ENCODE data around the gene GLTP. TPM values are rescaled to one million over a fixed set of nuclear protein-coding genes. Genes with fewer than 3 reads are reported as not detected.
"Not testable (repeated sequence)": the region's sequence is repeated elsewhere in the genome, so short reads cannot be mapped to it uniquely, and the experiment has no call there.

GLTP gene
- polyA plus RNA-seq, 3 donors from 2014 or later = 64.8 to 95.1 (median 71.9) TPM

- H3K27ac Mint-ChIP-seq = no peak overlapping the region
- no peak for DNase-seq
- H3K27me3 Mint-ChIP-seq (ENCODE audit: low read depth in 3 of 3) = peaks cover 2 to 14% (median 9%) of the 10 kb centered on the region in 3 donors
- H3K4me1 Mint-ChIP-seq = peaks cover 42 to 52% of the 10 kb centered on the region in 2 donors
- H3K4me3 Mint-ChIP-seq = no peak overlapping the region
- no peaks in the 10 kb centered on the region for H3K9me3 Mint-ChIP-seq
- no peaks in the 10 kb centered on the region for H3K36me3 Mint-ChIP-seq
Measured at GRCh38 chr12:109897029-109897428, 16.7 kb upstream of the GLTP start.

- Mint-ChIP-seq H3K36me3 (no peaks in the 10 kb centered on the region), H3K9me3 (no peaks in the 10 kb centered on the region), H3K4me1 (peaks cover 40 to 48% of the 10 kb centered on the region in 2 donors), H3K27ac (no peak overlapping the region), H3K27me3 (ENCODE audit: low read depth in 3 of 3) (peaks cover 2 to 13% (median 9%) of the 10 kb centered on the region in 3 donors), H3K4me3 (no peak overlapping the region)
- no peak for DNase-seq
Measured at GRCh38 chr12:109896188-109896587, 15.8 kb upstream of the GLTP start.

GRCh38 chr12:109894939-109895338 lies 14.6 kb upstream of the GLTP start:
- no peaks in the 10 kb centered on the region for H3K9me3 Mint-ChIP-seq
- DNase-seq = no peak
- H3K4me1 Mint-ChIP-seq = peaks cover 36 to 43% of the 10 kb centered on the region in 2 donors
- H3K27me3 Mint-ChIP-seq (ENCODE audit: low read depth in 3 of 3) = peaks cover 2 to 9% (median 5%) of the 10 kb centered on the region in 3 donors
- no peak overlapping the region for H3K4me3 Mint-ChIP-seq
- no peaks in the 10 kb centered on the region for H3K36me3 Mint-ChIP-seq
- H3K27ac Mint-ChIP-seq = peak overlapping the region in 2 of 6 donors; percentile 20 to 35

- peak overlapping the region; percentile 49 to 90 (median 86) for H3K27ac Mint-ChIP-seq
- DNase-seq = no peak
- peaks cover 48 to 49% of the 10 kb centered on the region in 2 donors for H3K4me1 Mint-ChIP-seq
- no peaks in the 10 kb centered on the region for H3K36me3 Mint-ChIP-seq
- peaks cover 2 to 9% (median 5%) of the 10 kb centered on the region in 3 donors for H3K27me3 Mint-ChIP-seq (ENCODE audit: low read depth in 3 of 3)
- peak overlapping the region; percentile 38 to 70 (median 53) for H3K4me3 Mint-ChIP-seq
- H3K9me3 Mint-ChIP-seq = no peaks in the 10 kb centered on the region
Measured at GRCh38 chr12:109893261-109893995, 13.1 kb upstream of the GLTP start.

GRCh38 chr12:109892748-109893147 lies 12.4 kb upstream of the GLTP start:
- Mint-ChIP-seq H3K27ac (peak overlapping the region; percentile 49 to 90 (median 86)), H3K27me3 (ENCODE audit: low read depth in 3 of 3) (peaks cover 4 to 11% (median 6%) of the 10 kb centered on the region in 3 donors), H3K36me3 (no peaks in the 10 kb centered on the region), H3K4me1 (peaks cover 54% of the 10 kb centered on the region in 2 donors), H3K9me3 (no peaks in the 10 kb centered on the region), H3K4me3 (peak overlapping the region; percentile 38 to 70 (median 53))
- DNase-seq = peak; percentile 53 to 70 (median 63)

GRCh38 chr12:109892165-109892715 lies 11.9 kb upstream of the GLTP start:
- H3K4me1 Mint-ChIP-seq = peaks cover 59% of the 10 kb centered on the region in 2 donors
- H3K36me3 Mint-ChIP-seq = no peaks in the 10 kb centered on the region
- no peak for DNase-seq
- H3K4me3 Mint-ChIP-seq = peak overlapping the region; percentile 6 to 70 (median 50)
- peak overlapping the region; percentile 49 to 90 (median 86) for H3K27ac Mint-ChIP-seq
- no peaks in the 10 kb centered on the region for H3K9me3 Mint-ChIP-seq
- H3K27me3 Mint-ChIP-seq (ENCODE audit: low read depth in 3 of 3) = peaks cover 4 to 14% (median 9%) of the 10 kb centered on the region in 3 donors

- Mint-ChIP-seq H3K4me3 (peak overlapping the region in 1 of 5 donors; percentile 70), H3K27me3 (ENCODE audit: low read depth in 3 of 3) (peaks cover 4 to 14% (median 9%) of the 10 kb centered on the region in 3 donors), H3K4me1 (peaks cover 62% of the 10 kb centered on the region in 2 donors), H3K27ac (peak overlapping the region in 5 of 6 donors; percentile 83 to 90 (median 89))
- not testable (repeated sequence) for H3K9me3 Mint-ChIP-seq, DNase-seq, H3K36me3 Mint-ChIP-seq
Measured at GRCh38 chr12:109891731-109892130, 11.4 kb upstream of the GLTP start.

- no peak for DNase-seq
- H3K27ac Mint-ChIP-seq = peak overlapping the region; percentile 45 to 89 (median 74)
- H3K27me3 Mint-ChIP-seq (ENCODE audit: low read depth in 3 of 3) = peaks cover 4 to 14% (median 9%) of the 10 kb centered on the region in 3 donors
- H3K9me3 Mint-ChIP-seq = no peaks in the 10 kb centered on the region
- H3K4me3 Mint-ChIP-seq = peak overlapping the region in 2 of 5 donors; percentile 23 to 45
- no peaks in the 10 kb centered on the region for H3K36me3 Mint-ChIP-seq
- peaks cover 62% of the 10 kb centered on the region in 2 donors for H3K4me1 Mint-ChIP-seq
Measured at GRCh38 chr12:109890620-109891170, 10.4 kb upstream of the GLTP start.

- no peaks in the 10 kb centered on the region for H3K9me3 Mint-ChIP-seq
- peak; percentile 71 to 76 (median 75) for DNase-seq
- H3K4me3 Mint-ChIP-seq = peak overlapping the region; percentile 82 to 95 (median 86)
- peaks cover 2 to 13% (median 8%) of the 10 kb centered on the region in 3 donors for H3K27me3 Mint-ChIP-seq (ENCODE audit: low read depth in 3 of 3)
- peaks cover 54 to 57% of the 10 kb centered on the region in 2 donors for H3K4me1 Mint-ChIP-seq
- H3K36me3 Mint-ChIP-seq = no peaks in the 10 kb centered on the region
- peak overlapping the region; percentile 96 to 99 (median 98) for H3K27ac Mint-ChIP-seq
Measured at GRCh38 chr12:109888179-109889020, 8.1 kb upstream of the GLTP start.

- no peaks in the 10 kb centered on the region for H3K9me3 Mint-ChIP-seq
- H3K4me1 Mint-ChIP-seq = peaks cover 41% of the 10 kb centered on the region in 2 donors
Measured at GRCh38 chr12:109885616-109886015, 5.3 kb upstream of the GLTP start.

GRCh38 chr12:109883461-109883860 lies 3.1 kb upstream of the GLTP start:
- Mint-ChIP-seq H3K36me3 (no peaks in the 10 kb centered on the region), H3K4me3 (no peak overlapping the region), H3K4me1 (peaks cover 39 to 41% of the 10 kb centered on the region in 2 donors), H3K27me3 (ENCODE audit: low read depth in 3 of 3) (peaks cover 6 to 24% (median 8%) of the 10 kb centered on the region in 3 donors), H3K9me3 (no peaks in the 10 kb centered on the region), H3K27ac (peak overlapping the region in 2 of 6 donors; percentile 11 to 55)
- no peak for DNase-seq

More at GRCh38 chr12:109885616-109886015, 5.3 kb upstream of the GLTP start:
- no peak for DNase-seq
- Mint-ChIP-seq H3K27ac (peak overlapping the region in 1 of 6 donors; percentile 34), H3K36me3 (no peaks in the 10 kb centered on the region), H3K27me3 (ENCODE audit: low read depth in 3 of 3) (peaks cover 5 to 15% (median 6%) of the 10 kb centered on the region in 3 donors), H3K4me3 (no peak overlapping the region)

GRCh38 chr12:109881752-109882151 lies 1.4 kb upstream of the GLTP start:
- H3K27ac Mint-ChIP-seq = peak overlapping the region in 4 of 6 donors; percentile 48 to 98 (median 94)
- H3K4me1 Mint-ChIP-seq = peaks cover 42% of the 10 kb centered on the region in 2 donors
- DNase-seq = no peak
- peaks cover 0 to 20% (median 6%) of the 10 kb centered on the region in 3 donors for H3K27me3 Mint-ChIP-seq (ENCODE audit: low read depth in 3 of 3)
- H3K9me3 Mint-ChIP-seq = peaks cover 0 to 2% (median 0%) of the 10 kb centered on the region in 6 donors
- H3K4me3 Mint-ChIP-seq = peak overlapping the region in 4 of 5 donors; percentile 82 to 88 (median 86)
- H3K36me3 Mint-ChIP-seq = no peaks in the 10 kb centered on the region

- peaks cover 0 to 20% (median 6%) of the 10 kb centered on the region in 3 donors for H3K27me3 Mint-ChIP-seq (ENCODE audit: low read depth in 3 of 3)
- H3K27ac Mint-ChIP-seq = peak overlapping the region; percentile 82 to 98 (median 94)
- H3K36me3 Mint-ChIP-seq = no peaks in the 10 kb centered on the region
- DNase-seq = no peak
- peak overlapping the region; percentile 82 to 95 (median 87) for H3K4me3 Mint-ChIP-seq
- peaks cover 0 to 2% (median 0%) of the 10 kb centered on the region in 6 donors for H3K9me3 Mint-ChIP-seq
- H3K4me1 Mint-ChIP-seq = peaks cover 49 to 50% of the 10 kb centered on the region in 2 donors
Measured at GRCh38 chr12:109880938-109881337, 597 bp upstream of the GLTP start.
